ENCODE data around the gene SPTLC2.

Gene SPTLC2

GRCh38 chr14:77498984-77499527 lies 117.4 kb downstream of the SPTLC2 start:
- DNase-seq = no peak

GRCh38 chr14:77498120-77498979 lies 118.1 kb downstream of the SPTLC2 start, which contains the start of gene ISM2:
TSS of gene ISM2 (minus strand) at chr14:77498816. CDS start at chr14:77498793, 23 bp downstream.
- peak; percentile 27 for DNase-seq

GRCh38 chr14:77495334-77495733 lies 121.1 kb downstream of the SPTLC2 start:
- DNase-seq = no peak

DNA sequence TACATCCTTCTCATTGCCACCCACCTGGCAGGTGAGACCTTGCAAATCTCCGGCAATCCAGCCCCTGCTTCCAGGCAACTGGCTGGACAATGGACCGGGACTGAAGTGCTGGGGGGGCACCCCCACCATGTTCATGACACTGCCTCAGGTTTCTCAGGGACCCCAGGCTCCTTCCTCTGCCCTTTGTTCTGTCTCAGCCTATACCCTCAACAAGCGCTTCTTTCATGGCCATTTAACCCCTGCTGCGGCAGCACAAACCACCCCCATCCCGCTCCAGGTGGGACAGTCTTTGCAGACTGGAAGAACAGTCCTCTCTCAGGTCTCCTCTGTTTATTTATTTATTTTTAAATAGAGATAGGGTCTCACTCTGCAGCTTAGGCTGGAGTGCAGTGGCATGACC lies 125.4 kb downstream of the SPTLC2 start:
- no peak for DNase-seq

DNA sequence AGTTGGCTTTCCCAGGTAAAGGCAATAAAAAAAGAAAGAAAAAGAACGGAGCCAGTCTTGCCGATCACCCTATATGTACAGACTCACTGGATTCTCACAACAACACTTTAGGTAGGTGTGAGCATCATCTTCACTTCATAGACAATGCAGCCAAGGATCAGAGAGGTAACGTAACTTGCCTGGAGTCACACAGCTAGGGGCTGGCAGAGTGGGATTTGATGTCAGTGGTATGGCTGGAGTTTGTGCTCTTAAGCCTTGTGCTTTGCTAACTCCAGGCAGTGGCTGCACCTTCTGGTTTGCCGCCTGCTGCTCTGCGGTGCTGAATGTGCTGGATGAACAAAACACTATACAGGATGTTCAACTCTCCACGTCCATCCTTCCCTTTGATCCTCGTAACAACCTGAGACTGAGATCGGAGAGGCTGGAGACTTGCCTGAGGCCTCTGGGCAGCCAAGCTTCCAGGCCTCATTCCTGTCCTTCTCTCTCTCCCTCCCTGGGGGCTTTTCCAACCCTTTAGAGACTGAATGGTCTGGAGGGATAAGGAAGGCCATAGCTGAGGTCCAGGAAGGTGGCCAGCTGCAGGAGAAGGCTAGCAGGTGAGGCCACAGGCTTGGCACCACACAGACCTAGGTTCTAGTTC lies 126.0 kb downstream of the SPTLC2 start:
- DNase-seq = no peak

DNA sequence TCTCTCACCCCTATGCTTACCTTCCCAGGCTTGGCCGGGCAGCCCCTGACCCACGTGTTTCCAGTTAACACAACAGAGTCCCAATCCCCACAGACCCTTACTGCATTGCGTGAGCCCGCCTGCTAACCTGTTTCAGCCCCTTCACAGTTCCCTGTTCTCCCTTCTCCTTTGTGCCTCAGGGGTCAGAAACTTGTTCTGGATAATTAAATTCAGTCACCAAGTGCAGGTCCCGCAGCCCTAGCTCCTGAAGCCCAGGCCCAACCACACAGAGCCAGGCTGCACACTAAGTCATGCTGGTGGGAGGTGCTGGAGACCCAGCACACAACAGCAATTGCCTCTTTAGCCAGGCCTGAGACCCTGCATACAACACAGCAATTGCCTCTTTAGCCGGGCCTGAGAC lies 127.4 kb downstream of the SPTLC2 start:
- no peak for DNase-seq

DNA sequence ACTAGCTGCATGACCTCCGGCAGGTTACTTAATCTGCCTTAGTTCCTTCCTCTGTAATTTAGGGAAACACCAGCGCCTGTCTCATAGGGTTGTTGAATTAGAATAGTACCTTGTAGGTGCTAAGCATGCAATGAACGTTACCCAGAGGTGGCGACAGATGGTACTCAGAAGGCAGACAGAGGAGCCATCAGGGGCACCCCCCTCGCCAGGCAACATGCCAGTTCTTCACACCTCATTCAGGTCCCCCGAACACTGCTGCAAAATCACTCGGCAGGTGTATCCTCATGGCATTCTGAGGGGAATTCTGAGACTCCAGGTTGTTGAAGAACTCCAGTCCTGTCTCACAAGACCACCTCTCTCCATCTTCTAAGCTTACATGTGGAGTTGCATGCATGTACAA lies 127.9 kb downstream of the SPTLC2 start:
- no peak for DNase-seq

- no peak for DNase-seq
Measured at GRCh38 chr14:77485901-77486678, 130.3 kb downstream of the SPTLC2 start.

GRCh38 chr14:77485256-77485655 lies 131.2 kb downstream of the SPTLC2 start:
- DNase-seq = no peak

GRCh38 chr14:77482422-77482821 lies 134.0 kb downstream of the SPTLC2 start:
- DNase-seq = no peak

GRCh38 chr14:77478796-77479195 lies 137.6 kb downstream of the SPTLC2 start:
- DNase-seq = no peak

GRCh38 chr14:77478029-77478428 lies 138.4 kb downstream of the SPTLC2 start:
- no peak for DNase-seq

DNA sequence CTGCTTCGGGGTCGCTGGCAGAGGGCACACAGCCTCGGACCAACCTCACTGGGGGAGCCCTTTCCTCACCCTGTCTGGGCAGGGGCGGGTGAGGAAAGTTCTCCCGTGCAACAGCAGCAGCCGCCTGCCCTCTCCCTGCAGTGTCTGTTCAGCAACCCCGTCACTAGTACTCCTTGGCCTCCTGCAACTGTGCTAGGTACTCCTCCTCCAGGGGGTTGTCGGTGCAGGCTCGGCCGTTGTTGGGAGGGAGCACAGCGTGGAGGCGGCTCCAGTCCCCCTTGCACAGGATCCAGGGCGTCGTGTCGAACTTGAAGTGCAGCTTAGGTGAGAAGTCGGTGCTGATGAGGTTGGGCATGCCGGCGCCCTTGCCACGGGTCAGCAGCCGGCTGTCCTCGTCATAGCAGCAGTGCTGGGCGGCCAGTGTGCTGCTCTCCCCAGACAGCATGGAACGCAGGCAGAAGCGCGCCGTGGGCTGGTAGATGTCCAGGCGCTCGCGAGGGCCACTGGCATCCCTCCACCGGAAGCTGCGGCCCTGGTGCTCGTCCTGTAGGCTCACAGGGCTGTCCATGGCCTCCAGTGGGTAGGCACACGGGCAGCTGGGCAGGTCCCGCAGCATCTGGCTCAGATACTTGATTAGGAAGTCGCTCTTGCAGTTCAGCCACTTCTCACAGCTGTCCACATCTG lies 140.9 kb downstream of the SPTLC2 start:
- no peak for DNase-seq

DNA sequence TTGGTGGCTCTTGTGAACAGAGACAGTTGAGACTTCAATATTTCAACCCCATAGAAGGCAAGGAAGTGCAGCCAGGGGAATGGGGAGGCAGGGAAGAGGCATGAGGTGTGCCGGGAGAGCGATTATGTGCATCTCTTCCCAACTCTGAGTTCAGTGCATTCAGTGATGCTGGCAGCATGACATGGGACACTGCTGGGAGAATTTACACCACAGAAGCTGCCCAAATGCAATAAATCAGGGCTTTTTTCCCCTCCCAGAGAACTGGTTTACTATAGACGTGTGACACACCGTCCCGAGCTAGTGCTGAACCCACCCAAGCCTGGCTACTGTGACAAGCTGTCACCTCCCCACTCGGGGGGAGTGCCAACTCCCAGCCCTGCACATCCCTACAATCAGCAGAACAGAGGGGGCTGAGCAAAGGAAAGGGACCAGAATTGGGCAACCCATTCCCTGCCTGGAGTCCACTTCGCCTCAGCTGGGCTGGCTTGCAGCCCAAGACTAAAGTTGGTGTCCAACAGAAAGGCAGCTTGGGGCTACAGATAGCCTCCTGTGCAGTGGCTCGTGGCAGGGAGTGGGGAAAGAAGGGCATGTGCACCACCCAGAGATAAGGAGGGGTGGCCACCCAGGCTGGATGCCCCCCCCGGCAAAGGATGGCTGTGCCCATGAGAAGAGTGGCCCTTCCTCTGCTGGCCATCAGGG lies 141.8 kb downstream of the SPTLC2 start:
- DNase-seq = no peak

- DNase-seq = no peak
Measured at GRCh38 chr14:77473921-77474320, 142.5 kb downstream of the SPTLC2 start.

DNA sequence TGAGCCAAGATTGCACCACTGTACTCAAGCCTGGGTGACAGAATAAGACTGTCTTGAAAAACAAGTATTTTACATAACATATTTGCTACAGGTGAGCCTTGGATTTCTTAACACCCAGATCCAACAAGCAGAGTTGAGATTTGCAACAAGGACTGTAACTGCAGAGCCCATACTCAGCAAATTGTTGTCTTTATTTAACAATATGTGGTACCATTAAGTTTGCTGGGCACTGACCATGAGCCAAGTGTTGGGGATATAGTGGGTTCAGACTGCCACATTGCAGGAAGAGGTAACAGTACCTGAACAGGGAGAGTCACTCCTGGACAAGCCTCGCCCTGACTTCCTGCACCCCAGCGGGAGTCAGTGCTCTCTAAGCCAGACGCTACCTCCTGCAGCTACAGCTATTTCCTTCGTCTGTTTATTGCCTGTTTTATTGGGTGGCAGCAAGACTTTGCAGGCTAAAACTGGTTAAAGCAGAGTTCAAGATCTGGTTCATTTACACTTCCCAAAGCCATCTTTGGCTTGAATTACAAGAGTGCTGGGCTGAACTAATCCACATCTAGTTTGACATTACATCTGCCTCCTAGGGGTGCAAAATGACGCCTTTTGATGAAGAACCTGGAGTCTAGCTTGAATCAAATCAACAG lies 146.1 kb downstream of the SPTLC2 start:
- DNase-seq = no peak

DNA sequence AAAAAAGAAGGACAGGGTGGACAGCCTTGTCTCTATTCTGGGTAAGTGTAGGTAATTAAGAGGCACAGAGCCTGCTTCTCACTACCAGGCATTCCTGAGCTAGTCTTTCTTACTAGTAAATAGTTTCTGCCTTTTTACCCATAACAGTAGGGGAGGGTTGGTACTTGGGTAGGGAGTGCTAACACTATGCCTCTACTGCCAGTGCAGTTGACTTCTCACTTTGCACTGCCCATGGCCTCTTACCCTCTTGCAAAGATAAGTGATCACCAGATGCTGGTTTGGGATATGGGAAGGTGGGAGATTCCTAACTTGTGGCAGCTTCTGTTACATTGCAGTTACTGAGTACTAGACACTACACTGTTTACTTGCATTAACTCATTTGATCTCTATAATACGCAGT lies 146.9 kb downstream of the SPTLC2 start:
- no peak for DNase-seq

DNA sequence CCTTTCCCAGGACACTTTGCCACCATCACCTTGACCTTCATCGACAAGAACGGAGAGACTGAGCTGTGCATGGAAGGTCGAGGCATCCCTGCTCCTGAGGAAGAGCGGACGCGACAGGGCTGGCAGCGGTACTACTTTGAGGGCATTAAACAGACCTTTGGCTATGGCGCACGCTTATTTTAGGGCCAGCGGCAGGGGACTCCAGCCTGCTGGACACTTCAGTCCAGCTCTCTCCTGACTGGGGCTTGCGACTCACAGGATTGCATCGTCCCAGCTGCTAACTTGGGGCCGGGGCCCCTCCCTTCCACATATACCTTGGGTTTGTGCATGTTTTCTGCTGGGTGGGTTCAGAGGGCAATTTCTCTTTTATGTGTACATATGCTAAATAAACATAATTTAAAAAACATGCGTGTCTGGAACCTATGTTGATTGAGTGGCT lies 147.4 kb downstream of the SPTLC2 start:
- no peak for DNase-seq

DNA sequence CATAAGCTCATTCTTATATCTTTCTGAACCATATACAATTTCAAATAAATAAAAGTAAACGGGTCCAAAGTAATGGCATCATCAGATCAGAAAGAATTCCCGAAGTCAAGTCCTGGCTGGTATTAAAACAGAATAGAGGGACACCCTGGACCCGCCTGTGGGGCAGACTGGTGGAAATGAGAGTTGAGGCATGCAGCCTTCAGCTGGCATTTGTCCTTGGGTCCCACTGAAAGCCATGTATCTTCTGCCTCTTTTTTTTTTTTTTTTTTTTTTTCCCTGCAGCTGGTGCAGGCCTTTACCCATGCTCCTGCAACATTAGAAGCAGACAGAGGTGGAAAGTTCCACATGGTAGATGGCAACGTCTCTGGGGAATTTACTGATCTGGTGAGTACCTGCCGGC lies 148.6 kb downstream of the SPTLC2 start:
- no peak for DNase-seq

GRCh38 chr14:77459072-77459723 lies 157.2 kb downstream of the SPTLC2 start:
- DNase-seq = no peak
